HG03432 (cell line): ENCODE results near the gene IQSEC1.

Experiments used
- ATAC-seq: cut with Tn5 transposase; IDR thresholded peaks from one replicate; pipeline ENCODE4 v1.9.1; 2021; ENCODE audit warnings: mild to moderate bottlenecking, moderate library complexity; ENCODE audit not compliant: unreplicated experiment

IQSEC1 gene

GRCh38 chr3:13005301-13005700 lies 67.9 kb downstream of the IQSEC1 start:
- no peak for ATAC-seq

- ATAC-seq = no peak
These were observed 68.9 kb downstream of the IQSEC1 start for GRCh38 chr3:13004376-13004775.

DNA sequence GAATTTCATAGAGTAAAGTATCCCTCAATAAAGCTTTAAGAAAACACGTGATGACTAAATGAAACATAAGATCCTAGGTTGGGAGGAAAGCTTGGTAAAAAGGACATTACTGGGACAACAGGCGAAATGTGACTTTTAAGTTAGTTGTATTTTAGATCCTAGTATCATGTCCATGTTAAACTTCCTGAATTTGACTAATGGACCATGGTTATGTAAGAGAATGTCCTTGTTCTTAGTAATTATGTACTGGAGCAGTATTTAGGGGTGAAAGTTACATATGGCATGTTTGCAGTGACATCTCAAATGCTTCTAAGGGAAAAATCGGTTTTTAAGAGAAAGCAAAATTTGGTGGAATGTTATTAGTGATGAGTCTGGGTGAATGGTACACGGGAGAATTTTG lies 69.6 kb downstream of the IQSEC1 start:
- ATAC-seq = no peak

DNA sequence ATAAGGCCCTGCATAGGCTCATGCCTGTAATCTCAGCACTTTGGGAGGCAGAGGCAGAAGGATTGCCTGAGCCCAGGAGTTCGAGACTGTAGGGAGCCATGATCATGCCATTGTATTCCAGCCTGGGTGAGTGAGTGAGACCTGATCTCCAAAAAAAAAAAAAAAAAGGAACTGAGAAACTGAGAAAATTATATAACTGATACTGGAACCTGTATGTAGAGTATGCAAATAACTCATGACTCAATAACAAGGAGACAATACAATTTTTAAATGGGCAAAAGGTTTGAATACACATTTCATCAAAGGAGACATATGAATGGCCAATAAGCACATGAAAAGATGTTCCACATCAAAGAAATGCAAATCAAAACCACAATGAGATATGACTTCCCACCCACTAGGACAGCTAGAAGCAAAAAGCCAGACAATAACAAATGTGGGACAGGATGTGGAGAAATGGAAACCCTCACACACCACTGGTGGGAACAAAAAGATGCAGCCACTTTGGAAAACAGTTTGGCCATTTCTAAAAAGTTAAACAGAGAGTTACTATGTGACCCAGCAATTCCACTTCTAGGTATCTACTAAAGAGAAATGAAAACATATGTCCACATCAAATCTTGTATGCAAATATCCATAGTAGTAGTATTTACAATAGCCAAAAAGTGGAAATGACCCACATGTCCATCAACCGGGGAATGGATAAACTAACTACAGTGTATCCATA lies 70.7 kb downstream of the IQSEC1 start:
- ATAC-seq = peak; percentile 66

- peak; percentile 38 for ATAC-seq
These were observed 73.8 kb downstream of the IQSEC1 start for GRCh38 chr3:12999147-13000140.

DNA sequence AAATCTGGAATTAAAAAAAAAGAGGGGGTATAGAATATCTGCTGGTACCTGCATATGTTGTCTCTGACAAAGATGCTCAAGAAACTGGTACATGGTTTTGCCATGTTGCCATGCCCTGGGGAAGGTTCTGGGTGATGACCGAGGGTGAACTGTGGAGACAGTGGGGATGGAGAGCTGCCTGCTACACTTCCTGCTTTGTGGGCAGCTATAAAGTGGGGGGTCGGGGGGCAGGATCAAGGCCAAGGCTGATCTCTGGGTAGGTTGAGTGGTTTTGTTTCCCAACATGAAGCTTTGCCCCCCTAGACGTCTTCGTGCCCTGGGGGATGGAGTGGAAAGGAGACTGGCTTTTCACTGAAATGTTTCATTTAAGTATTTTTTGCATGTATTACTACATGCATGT lies 74.6 kb downstream of the IQSEC1 start:
- no peak for ATAC-seq

- ATAC-seq = no peak
These were observed 75.8 kb downstream of the IQSEC1 start for GRCh38 chr3:12997387-12997786.

DNA sequence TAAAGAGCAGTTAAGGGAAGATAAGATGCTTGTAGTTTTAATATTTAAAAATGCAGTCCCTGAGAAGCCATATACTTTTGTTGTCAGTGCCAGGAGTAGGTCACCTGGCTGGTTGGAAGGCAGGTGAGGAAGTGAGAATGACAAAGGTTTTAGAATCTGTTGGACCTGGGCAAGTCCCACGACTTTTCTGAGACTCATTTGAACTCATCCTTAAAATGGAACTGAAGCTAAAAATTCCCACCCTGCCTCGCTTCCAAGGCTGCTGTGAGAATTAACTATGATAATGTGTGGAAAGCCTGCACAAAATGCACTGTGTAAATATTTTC lies 77.1 kb downstream of the IQSEC1 start:
- no peak for ATAC-seq

DNA sequence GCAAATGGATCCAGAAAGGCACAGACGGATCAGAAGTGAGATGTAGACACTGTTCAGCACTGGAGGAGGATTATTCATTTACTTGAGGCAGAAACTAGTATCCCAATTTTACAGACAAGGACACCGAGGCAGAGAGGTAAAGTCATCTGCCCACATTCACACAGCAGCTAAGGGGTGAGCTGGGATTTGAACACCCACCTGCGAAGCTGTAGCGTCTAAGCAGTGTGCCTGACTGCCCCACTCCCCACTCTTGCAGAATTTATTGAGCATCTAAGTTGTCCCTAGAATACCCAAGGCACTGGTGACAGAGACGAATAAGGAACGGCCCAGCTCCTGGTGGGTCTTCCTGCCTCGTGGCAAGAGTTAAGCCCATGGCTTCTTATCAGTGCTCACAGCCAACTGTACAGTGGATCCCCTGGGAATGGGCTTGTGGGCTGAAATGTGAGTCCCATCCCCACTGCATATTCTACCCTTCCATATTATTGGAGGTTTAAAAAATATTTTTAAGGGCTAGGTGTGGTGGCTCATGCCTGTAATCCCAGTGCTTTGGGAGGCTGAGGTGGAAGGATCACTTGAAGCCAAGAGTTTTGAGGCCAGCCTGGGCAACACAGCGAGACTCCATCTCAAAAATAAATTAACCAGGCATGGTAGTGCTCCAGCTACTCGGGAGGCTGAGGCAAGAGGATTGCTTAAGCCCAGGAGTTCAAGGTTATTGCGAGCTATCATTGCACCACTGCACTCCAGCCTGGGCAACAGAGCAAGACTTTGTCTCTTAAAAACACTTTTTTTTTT lies 77.6 kb downstream of the IQSEC1 start:
- no peak for ATAC-seq

GRCh38 chr3:12994607-12995388 lies 78.4 kb downstream of the IQSEC1 start:
- ATAC-seq = peak; percentile 78

- ATAC-seq = peak; percentile 27
These were observed 78.9 kb downstream of the IQSEC1 start for GRCh38 chr3:12994357-12994606.

- ATAC-seq = peak; percentile 32
These were observed 79.5 kb downstream of the IQSEC1 start for GRCh38 chr3:12993517-12994356.

DNA sequence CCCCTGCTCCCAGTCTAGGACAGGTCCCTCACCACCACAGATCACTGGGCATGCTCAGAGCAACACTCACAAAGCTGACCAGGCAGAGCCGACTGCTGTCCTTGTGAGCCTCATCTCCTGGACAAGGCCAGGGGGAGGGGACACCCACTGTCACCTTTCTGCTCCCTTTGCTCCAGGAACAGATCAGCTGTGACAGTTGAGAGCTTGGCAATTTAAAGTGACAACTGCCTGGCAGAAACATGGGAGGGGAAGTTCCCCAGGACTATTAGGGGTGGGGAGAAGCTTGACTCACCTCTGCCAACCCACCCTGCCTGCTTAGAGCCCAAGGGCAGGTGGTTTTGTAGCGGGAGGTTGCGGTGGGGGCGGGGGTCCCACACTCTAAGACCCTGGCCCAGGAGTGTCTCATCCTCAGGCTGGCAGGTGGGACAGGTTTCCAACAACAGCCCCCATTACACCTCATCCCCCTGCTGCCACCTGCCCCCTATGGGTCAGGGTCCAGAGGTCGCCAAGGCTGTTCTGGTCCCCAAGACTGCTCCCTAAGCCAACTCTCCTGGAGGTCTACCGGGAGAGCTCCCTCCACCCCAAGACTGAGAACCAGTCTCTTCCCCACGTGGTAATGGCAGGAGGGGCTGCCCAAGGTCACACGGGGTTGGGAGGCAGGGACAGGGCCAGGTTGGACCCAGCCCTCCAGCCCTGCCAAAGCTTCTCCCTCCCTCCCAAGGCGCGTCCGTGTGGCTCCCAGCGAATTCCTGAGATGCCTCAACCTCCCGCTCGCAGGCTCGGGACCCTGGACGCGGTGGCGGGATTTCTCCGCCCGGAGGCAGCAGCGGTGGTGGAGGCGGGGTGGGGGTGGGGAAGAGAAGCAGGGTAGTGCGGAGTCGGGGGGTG lies 80.4 kb downstream of the IQSEC1 start:
- ATAC-seq = no peak

GRCh38 chr3:12991861-12992281 lies 81.4 kb downstream of the IQSEC1 start:
- no peak for ATAC-seq

GRCh38 chr3:12991481-12991837 lies 81.8 kb downstream of the IQSEC1 start:
- no peak for ATAC-seq

- ATAC-seq = no peak
These were observed 82.3 kb downstream of the IQSEC1 start for GRCh38 chr3:12990781-12991480.

DNA sequence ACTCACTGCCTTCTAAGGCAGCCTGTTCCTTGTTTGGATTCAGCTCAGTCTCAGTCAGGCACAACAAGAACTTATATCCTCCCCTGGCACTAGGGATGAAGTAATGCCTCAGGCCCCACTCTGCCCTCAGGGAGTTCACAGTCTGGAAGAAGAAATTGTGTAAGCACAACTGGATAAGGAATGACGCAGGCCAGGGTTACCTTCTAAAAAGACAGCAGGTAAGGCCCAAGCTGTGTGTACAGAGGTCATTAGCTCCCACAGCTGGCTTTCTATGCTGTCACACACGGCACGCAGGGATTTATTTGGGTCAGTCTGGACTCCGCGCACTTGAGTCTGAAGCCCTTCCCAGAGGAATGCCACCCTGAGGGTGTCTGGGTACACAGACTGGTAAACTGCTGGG lies 82.9 kb downstream of the IQSEC1 start:
- no peak for ATAC-seq

DNA sequence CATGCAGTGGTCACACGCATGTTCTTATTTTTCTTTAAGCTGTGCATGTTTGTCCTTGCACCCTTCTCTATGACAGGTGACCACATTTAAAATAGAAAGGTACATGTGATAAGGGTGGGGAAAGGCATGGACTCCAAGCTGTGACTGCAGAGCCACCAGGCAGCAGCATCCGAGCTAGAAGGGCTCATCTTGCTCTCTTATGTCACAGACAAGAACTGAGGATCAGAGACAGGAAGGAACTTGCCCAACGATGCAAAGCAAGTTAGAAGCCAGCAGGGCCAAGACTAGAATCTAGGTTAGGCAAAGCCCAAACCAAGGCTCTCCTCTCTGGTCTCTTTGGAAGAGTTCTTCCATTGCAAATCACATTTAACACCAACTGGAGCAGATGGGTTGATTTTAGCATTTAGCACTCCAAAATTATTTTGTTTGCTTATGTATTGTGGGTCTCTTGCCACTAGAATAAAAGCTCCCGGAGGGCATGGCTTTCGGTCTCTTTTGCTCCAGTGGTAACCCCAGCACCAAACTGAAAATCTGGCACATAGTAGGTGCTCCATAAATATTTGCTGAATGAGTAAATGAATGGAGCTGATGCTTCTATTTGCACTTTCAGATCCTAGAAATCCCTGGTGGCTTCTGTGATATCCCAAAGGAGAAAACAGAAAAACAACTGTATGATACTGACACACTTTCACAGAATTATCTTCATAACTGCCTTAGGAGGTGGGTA lies 84.3 kb downstream of the IQSEC1 start:
- no peak for ATAC-seq
